K562 (cell line): ENCODE measurements around the gene ADGRE1. TPM values are rescaled to one million over a fixed set of nuclear protein-coding genes. Genes with fewer than 3 reads are reported as not detected.

Experiments
- ATAC-seq: fragments of 200-7000 bp; cut with Tn5 transposase; 3 replicates; pipeline ENCODE4 v1.9.1; 2020; ENCODE audit warnings: moderate library complexity
- BruUV-seq: library from RNA; stranded (reverse); fragments of 400-500 nt; replicated peaks from 2 replicates; lab custom pipeline; 2021; lab: Mats Ljungman, UMichigan
- CTCF ChIA-PET: fragments of 300-600 bp; formaldehyde crosslinking; extraction: SDS; loops from one replicate; lab custom pipeline; 2021; ENCODE audit warnings: low intra/inter-chr PET ratio; lab: Yijun Ruan, JAX
- POLR2A ChIA-PET: fragments of 300-600, 350-650 bp; sonication (Branson Sonifier 250); formaldehyde crosslinking; extraction: SDS; loops from one replicate; lab custom pipeline; 2021; ENCODE audit warnings: antibody characterized with exemption, inconsistent platforms; lab: Yijun Ruan, JAX
- DNase-seq, 4 experiments: peaks; one replicate each; pipeline versions ENCODE4 v3.0.0 to v3.0.0-alpha.2; 2011 to 2018; ENCODE audit warnings: low spot score in 3 of 4, mixed read lengths in 3 of 4; ENCODE audit errors: extremely low read depth in 1 of 4
- FAIRE-seq: peaks from 2 replicates; lab custom pipeline; 2011; peaks lifted over from hg19 to GRCh38; lab: Jason Lieb, UNC
- H2AFZ ChIP-seq: 2 replicates; pipeline ENCODE4 v1.6.0; 2011; ENCODE audit warnings: low read depth, low read length, control low read depth, inconsistent platforms
- H3K27ac ChIP-seq: fragments of 200-600 bp; 3 replicates; pipeline ENCODE4 v1.8.0; 2011; ENCODE audit warnings: low read depth, mild to moderate bottlenecking, control low read depth, inconsistent platforms, low read length, moderate library complexity, mixed read lengths; ENCODE audit errors: extremely low read depth
- H3K27me3 ChIP-seq, 2 experiments: fragments of 300-600 bp in 1 of 2; 2 replicates in 1 of 2; 3 replicates in 1 of 2; pipeline versions ENCODE4 v1.6.0 to v1.8.0; 2011; ENCODE audit warnings: inconsistent platforms in 2 of 2, low read length in 2 of 2, mild to moderate bottlenecking in 1 of 2, mixed read lengths in 1 of 2, moderate library complexity in 1 of 2; ENCODE audit not compliant: control insufficient read depth in 2 of 2, insufficient read depth in 2 of 2
- H3K36me3 ChIP-seq: fragments of 300-600 bp; 3 replicates; pipeline ENCODE4 v1.8.0; 2011; ENCODE audit warnings: mild to moderate bottlenecking, low read length, inconsistent platforms; ENCODE audit not compliant: control insufficient read depth, insufficient read depth
- H3K4me1 ChIP-seq, 2 experiments: fragments of 200-600 bp in 1 of 2; replicated peaks in 1 of 2; 2 replicates in 1 of 2; 3 replicates in 1 of 2; pipeline versions ENCODE4 v1.5.1 to v1.8.0; 2011; ENCODE audit warnings: inconsistent platforms in 2 of 2, low read length in 2 of 2, mild to moderate bottlenecking in 1 of 2, mixed read lengths in 1 of 2, moderate library complexity in 1 of 2; ENCODE audit not compliant: control insufficient read depth in 2 of 2, insufficient read depth in 2 of 2
- H3K4me2 ChIP-seq: 2 replicates; pipeline ENCODE4 v1.6.1; 2011; ENCODE audit warnings: low read length, control low read depth, inconsistent platforms, mixed read lengths; ENCODE audit not compliant: insufficient read depth
- H3K4me3 ChIP-seq: fragments of 200-600 bp; sonication (generic), shearing (Covaris generic); 2 replicates; pipeline ENCODE4 v1.5.1; 2016; ENCODE audit warnings: control low read depth, inconsistent platforms
- H3K79me2 ChIP-seq: fragments of 200-600 bp; 3 replicates; pipeline ENCODE4 v1.8.0; 2011; ENCODE audit warnings: low read length, inconsistent platforms; ENCODE audit not compliant: control insufficient read depth, insufficient read depth
- H3K9ac ChIP-seq, 2 experiments: 2 replicates each; pipeline versions ENCODE4 v1.6.0 to v1.6.1; 2011; ENCODE audit warnings: low read depth in 2 of 2, low read length in 2 of 2, control low read depth in 1 of 2, inconsistent platforms in 1 of 2, mild to moderate bottlenecking in 1 of 2, mixed read lengths in 1 of 2; ENCODE audit not compliant: insufficient read depth in 1 of 2
- H3K9me1 ChIP-seq: one replicate; pipeline ENCODE4 v1.6.0; 2011; ENCODE audit warnings: inconsistent platforms, mild to moderate bottlenecking, low read length, moderate library complexity; ENCODE audit not compliant: control insufficient read depth, insufficient read depth
- H3K9me3 ChIP-seq: replicated peaks from 2 replicates; pipeline ENCODE4 v1.5.1; 2011; ENCODE audit warnings: low read depth, low read length, inconsistent platforms; ENCODE audit not compliant: control insufficient read depth, insufficient read depth
- H4K20me1 ChIP-seq: replicated peaks from 2 replicates; pipeline ENCODE4 v1.6.1; 2011; ENCODE audit warnings: low read length, inconsistent platforms, mixed read lengths; ENCODE audit not compliant: control insufficient read depth, insufficient read depth
- ARID1B ChIP-seq: fragments of 450-650 bp; IDR thresholded peaks from 2 replicates; pipeline ENCODE4 v1.6.1; 2016; ENCODE audit warnings: antibody characterized with exemption, mild to moderate bottlenecking, inconsistent platforms
- ATF1 ChIP-seq, 2 experiments: fragments of 450-650 bp in 1 of 2; IDR thresholded peaks; 2 replicates each; pipeline ENCODE4 v1.6.1; 2016; ENCODE audit warnings: missing compliant biosample characterization in 1 of 2, missing genetic modification characterization in 1 of 2
- CC2D1A ChIP-seq: fragments of 450-650 bp; IDR thresholded peaks from 2 replicates; pipeline ENCODE4 v1.6.1; 2017; ENCODE audit warnings: mild to moderate bottlenecking
- CEBPG ChIP-seq, 3 experiments: fragments of 200-800 bp in 1 of 3; sonication (Bioruptor generic) in 1 of 3; sonication (generic) in 1 of 3; formaldehyde crosslinking in 1 of 3; IDR thresholded peaks in 2 of 3; conservative IDR thresholded peaks in 1 of 3; 2 replicates each; pipeline versions ENCODE4 v1.6.1 to v1.8.0; 2016 to 2022; ENCODE audit warnings: missing compliant biosample characterization in 2 of 3, missing genetic modification characterization in 2 of 3, mild to moderate bottlenecking in 1 of 3, missing genetic modification reagents in 1 of 3
- EHMT2 ChIP-seq: fragments of 450-650 bp; IDR thresholded peaks from 2 replicates; pipeline ENCODE4 v1.6.1; 2018; ENCODE audit warnings: antibody characterized with exemption
- KDM2B ChIP-seq: fragments of 250-450 bp; sonication (Bioruptor Pico); IDR thresholded peaks from 2 replicates; pipeline ENCODE4 v1.8.0; 2021; ENCODE audit warnings: mild to moderate bottlenecking, moderate library complexity
- MCM3 ChIP-seq: fragments of 450-650 bp; IDR thresholded peaks from 2 replicates; pipeline ENCODE4 v1.6.1; 2016
- MEF2A ChIP-seq: IDR thresholded peaks from 2 replicates; pipeline ENCODE4 v1.6.1; 2011; ENCODE audit warnings: low read depth, mild to moderate bottlenecking, low read length, moderate library complexity; ENCODE audit not compliant: control insufficient read depth
- PHF20 ChIP-seq: fragments of 450-650 bp; IDR thresholded peaks from 2 replicates; pipeline ENCODE4 v1.6.1; 2018; ENCODE audit not compliant: partially characterized antibody
- RAD21 ChIP-seq, 2 experiments: fragments of 250-450 bp in 1 of 2; fragments of 450-650 bp in 1 of 2; sonication (Bioruptor Pico) in 1 of 2; formaldehyde crosslinking in 1 of 2; IDR thresholded peaks in 1 of 2; conservative IDR thresholded peaks in 1 of 2; 2 replicates each; pipeline versions ENCODE4 v1.4.0 to v1.8.0; 2020 to 2022; ENCODE audit warnings: mild to moderate bottlenecking in 2 of 2, moderate library complexity in 1 of 2
- RBM15 ChIP-seq: fragments of 200-400 bp; formaldehyde crosslinking; IDR thresholded peaks from 2 replicates; pipeline ENCODE4 v1.6.1; 2018; ENCODE audit warnings: mild to moderate bottlenecking, low read length, moderate library complexity; ENCODE audit not compliant: insufficient read depth
- TAF15 ChIP-seq: fragments of 200-400 bp; formaldehyde crosslinking; IDR thresholded peaks from 2 replicates; pipeline ENCODE4 v1.6.1; 2017; ENCODE audit warnings: mild to moderate bottlenecking, low read depth, low read length, moderate library complexity
- TSC22D4 ChIP-seq: fragments of 450-650 bp; IDR thresholded peaks from 2 replicates; pipeline ENCODE4 v1.6.1; 2016; ENCODE audit warnings: missing genetic modification characterization, missing biosample characterization, control low read depth
- ZBED1 ChIP-seq: IDR thresholded peaks from 2 replicates; pipeline ENCODE4 v1.6.1; 2014
- ZKSCAN8 ChIP-seq: fragments of 200-800 bp; sonication (Bioruptor generic); IDR thresholded peaks from 2 replicates; pipeline ENCODE4 v1.6.1; 2016; ENCODE audit warnings: missing genetic modification characterization, missing compliant biosample characterization
- ZNF224 ChIP-seq: sonication (generic); formaldehyde crosslinking; IDR thresholded peaks from 2 replicates; pipeline ENCODE4 v1.8.0; 2022; ENCODE audit warnings: mild to moderate bottlenecking, missing genetic modification reagents
- WGBS: fragments of 100-300 bp; shearing (Covaris generic); methylation state at CpG from one replicate; pipeline ENCODE4 v1.1.6; 2016; ENCODE audit warnings: low coverage, mixed read lengths; ENCODE audit not compliant: insufficient coverage; ENCODE audit errors: missing lambda C conversion rate; 5-methylcytosine and 5-hydroxymethylcytosine counted together
- in situ Hi-C: fragments of 300-500 bp; cut with MboI; formaldehyde crosslinking; loops from 4 replicates; pipeline ENCODE4 v1.15.0; 2018; ENCODE audit warnings: inconsistent platforms, mixed read lengths
- intact Hi-C: fragments of 100-400 bp; cut with micrococcal nuclease; formaldehyde crosslinking; loops from 2 replicates; pipeline ENCODE4 v1.14.2; 2022
- polyA plus RNA-seq, 8 experiments: library from polyadenylated mRNA; depleted of rRNA in 4 of 8; stranded (reverse) in 5 of 8; unstranded in 3 of 8; fragments of >200 nt; fragmentation: Nextera tagmentation in 2 of 8; fragmentation: Illumina TruSeq in 1 of 8; extraction: Ambion mirVana in 2 of 8; extraction: Trizol in 1 of 8; gene quantifications; 2 replicates each; pipeline versions ENCODE4 v1.2.1 to v1.2.3, GENCODE V29; 2011 to 2014; ENCODE audit warnings: inconsistent platforms in 1 of 8, missing spikeins in 1 of 8
- total RNA-seq, 7 experiments: library from RNA; depleted of rRNA in 6 of 7; stranded (reverse); fragments of >200 nt in 6 of 7; fragmentation: Illumina TruSeq in 2 of 7; extraction: Trizol in 2 of 7; gene quantifications; 2 replicates each; pipeline versions ENCODE4 v1.2.1 to v1.2.3, GENCODE V29; 2011 to 2021; ENCODE audit warnings: low replicate concordance in 1 of 7
- TF ChIP-seq, protein P1 (sequence below): fragments of 250-450 bp; sonication (Bioruptor Pico); IDR thresholded peaks from 2 replicates; pipeline ENCODE4 v1.6.1; 2021; ENCODE audit warnings: mild to moderate bottlenecking
- TF ChIP-seq, protein P2 (sequence below): fragments of 450-650 bp; formaldehyde crosslinking; IDR thresholded peaks from 2 replicates; pipeline ENCODE4 v1.4.0; 2020; ENCODE audit warnings: mild to moderate bottlenecking, moderate library complexity
- TF ChIP-seq, protein P3 (sequence below), 2 experiments: fragments of 450-650 bp; IDR thresholded peaks; 2 replicates each; pipeline ENCODE4 v1.6.1; 2016

Gene ADGRE1
- total and polyA plus RNA-seq, 9 of the 15 experiments (the other 6 are each of a cell fraction or from before 2014, with no cell fraction given) = 0.09 to 0.49 (median 0.25) TPM; not detected in 1

DNA sequence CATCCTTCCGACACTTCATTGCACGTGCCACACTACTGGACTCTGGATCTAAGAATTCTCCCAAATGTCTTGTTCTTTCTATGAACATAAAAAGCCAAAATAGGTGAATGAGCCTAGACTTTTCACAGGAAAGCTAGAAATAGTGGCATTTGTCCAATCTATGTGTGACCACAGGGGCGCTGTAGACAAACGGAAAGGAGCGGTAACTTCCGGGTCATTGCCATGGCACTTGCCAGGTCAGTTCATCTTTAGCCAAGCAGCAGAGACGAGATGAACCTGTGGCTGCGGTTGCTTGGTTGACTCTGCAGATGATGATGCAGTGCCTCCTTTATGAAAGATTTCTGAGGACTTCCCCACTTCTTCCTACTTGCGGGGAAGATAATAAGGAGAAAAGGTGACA, 65.6 kb downstream of the ADGRE1 start (continued):
- TF ChIP-seq RBM15 (no peak), RAD21 (CRISPR knock-in tag; conservative IDR thresholded peaks at IDR 0.05 in 1 of 2, IDR thresholded peaks at IDR 0.05 in 1 of 2) (no peak), ZKSCAN8 (no peak)
- TF ChIP-seq, protein P1, sequence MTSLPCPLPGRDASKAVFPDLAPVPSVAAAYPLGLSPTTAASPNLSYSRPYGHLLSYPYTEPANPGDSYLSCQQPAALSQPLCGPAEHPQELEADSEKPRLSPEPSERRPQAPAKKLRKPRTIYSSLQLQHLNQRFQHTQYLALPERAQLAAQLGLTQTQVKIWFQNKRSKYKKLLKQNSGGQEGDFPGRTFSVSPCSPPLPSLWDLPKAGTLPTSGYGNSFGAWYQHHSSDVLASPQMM = no peak

DNA sequence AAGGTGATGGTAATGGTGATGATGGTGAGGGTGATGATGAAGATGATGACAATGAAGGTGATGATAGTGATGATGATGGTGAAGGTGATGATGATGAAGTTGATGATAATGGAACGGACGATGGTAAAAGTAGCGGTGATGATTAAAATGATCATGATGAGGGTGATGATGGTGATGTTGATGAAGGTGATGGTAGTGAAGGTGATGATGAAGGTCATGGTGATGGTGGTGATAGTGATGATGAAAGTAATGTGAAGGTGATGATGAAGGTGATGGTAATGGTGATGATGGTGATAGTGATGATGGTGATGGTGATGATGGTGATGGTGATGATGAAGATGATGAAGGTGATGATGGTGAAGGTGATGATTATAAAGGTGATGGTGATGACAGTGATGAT, 67.7 kb downstream of the ADGRE1 start:
- in situ Hi-C loops = no loop called here
- Histone ChIP-seq H3K36me3 (no peaks in the 10 kb centered on the region), H3K4me2 (no peak overlapping the region), H3K27me3 (peaks cover 0 to 1% of the 10 kb centered on the region in 2 experiments; a peak in 1 of 5 replicates), H3K9ac (no peak overlapping the region), H3K9me3 (no peaks in the 10 kb centered on the region), H3K4me1 (no peaks in the 10 kb centered on the region), H3K27ac (no peak overlapping the region), H3K79me2 (no peaks in the 10 kb centered on the region), H4K20me1 (no peaks in the 10 kb centered on the region), H3K9me1 (no peaks in the 10 kb centered on the region), H2AFZ (no peak overlapping the region), H3K4me3 (no peak overlapping the region)
- ATAC-seq (no peak), DNase-seq (no peak), FAIRE-seq (no peak)
- CTCF ChIA-PET = no interaction called here
- intact Hi-C loops = no loop called here
- 3% methylated on average over 3 of the region's 3 CpGs for WGBS
- TF ChIP-seq, protein P2, sequence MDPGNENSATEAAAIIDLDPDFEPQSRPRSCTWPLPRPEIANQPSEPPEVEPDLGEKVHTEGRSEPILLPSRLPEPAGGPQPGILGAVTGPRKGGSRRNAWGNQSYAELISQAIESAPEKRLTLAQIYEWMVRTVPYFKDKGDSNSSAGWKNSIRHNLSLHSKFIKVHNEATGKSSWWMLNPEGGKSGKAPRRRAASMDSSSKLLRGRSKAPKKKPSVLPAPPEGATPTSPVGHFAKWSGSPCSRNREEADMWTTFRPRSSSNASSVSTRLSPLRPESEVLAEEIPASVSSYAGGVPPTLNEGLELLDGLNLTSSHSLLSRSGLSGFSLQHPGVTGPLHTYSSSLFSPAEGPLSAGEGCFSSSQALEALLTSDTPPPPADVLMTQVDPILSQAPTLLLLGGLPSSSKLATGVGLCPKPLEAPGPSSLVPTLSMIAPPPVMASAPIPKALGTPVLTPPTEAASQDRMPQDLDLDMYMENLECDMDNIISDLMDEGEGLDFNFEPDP = no peak
- no peak for TF ChIP-seq MEF2A
- TF ChIP-seq KDM2B (CRISPR knock-in tag) = no peak
- TF ChIP-seq ARID1B = no peak
- no peak for TF ChIP-seq PHF20
- TF ChIP-seq, protein P3, sequence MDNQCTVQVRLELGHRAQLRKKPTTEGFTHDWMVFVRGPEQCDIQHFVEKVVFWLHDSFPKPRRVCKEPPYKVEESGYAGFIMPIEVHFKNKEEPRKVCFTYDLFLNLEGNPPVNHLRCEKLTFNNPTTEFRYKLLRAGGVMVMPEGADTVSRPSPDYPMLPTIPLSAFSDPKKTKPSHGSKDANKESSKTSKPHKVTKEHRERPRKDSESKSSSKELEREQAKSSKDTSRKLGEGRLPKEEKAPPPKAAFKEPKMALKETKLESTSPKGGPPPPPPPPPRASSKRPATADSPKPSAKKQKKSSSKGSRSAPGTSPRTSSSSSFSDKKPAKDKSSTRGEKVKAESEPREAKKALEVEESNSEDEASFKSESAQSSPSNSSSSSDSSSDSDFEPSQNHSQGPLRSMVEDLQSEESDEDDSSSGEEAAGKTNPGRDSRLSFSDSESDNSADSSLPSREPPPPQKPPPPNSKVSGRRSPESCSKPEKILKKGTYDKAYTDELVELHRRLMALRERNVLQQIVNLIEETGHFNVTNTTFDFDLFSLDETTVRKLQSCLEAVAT (IDR thresholded peaks at IDR 0.05) = no peak
- TF ChIP-seq CC2D1A = no peak
- TF ChIP-seq EHMT2 = 0 out of 2 replicates have a peak, but pooled peaks have one; percentile 4
- TF ChIP-seq TAF15 = no peak
- TF ChIP-seq ATF1 (CRISPR knock-in tag; IDR thresholded peaks at IDR 0.05) = no peak
- TF ChIP-seq ATF1 (tag; IDR thresholded peaks at IDR 0.05) = peak; percentile 14; the same call in 1 of the 2 replicates
- peak; percentile 85; the same call in 1 of the 2 replicates for TF ChIP-seq TSC22D4 (tag)
- TF ChIP-seq MCM3 = no peak
- TF ChIP-seq ZBED1 = no peak
- no peak for TF ChIP-seq ZNF224 (CRISPR knock-in tag)
- no peak for TF ChIP-seq CEBPG (CRISPR knock-in tag; IDR thresholded peaks at IDR 0.05)
- no peak for TF ChIP-seq CEBPG (tag; conservative IDR thresholded peaks at IDR 0.05 in 1 of 2, IDR thresholded peaks at IDR 0.05 in 1 of 2)
- POLR2A ChIA-PET = no interaction called here
- BruUV-seq = no TSS peak
